H1 (cell line): ENCODE data around the gene RPTOR. TPM values are rescaled to one million over a fixed set of nuclear protein-coding genes. Genes with fewer than 3 reads are reported as not detected.

ENCODE experiments used
- CTCF ChIA-PET: fragments of 300-600 bp; sonication (Branson Sonifier 250); formaldehyde crosslinking; loops from one replicate; lab custom pipeline; 2021; ENCODE audit not compliant: partially characterized antibody; lab: Charles Lee
- POLR2A ChIA-PET: fragments of 300-600 bp; sonication (Branson Sonifier 250); formaldehyde crosslinking; loops from one replicate; lab custom pipeline; 2021; ENCODE audit warnings: inconsistent platforms; ENCODE audit not compliant: partially characterized antibody; lab: Charles Lee
- DNase-seq, 2 experiments: peaks; one replicate each; pipeline versions ENCODE4 v3.0.0 to v3.0.0-alpha.2; 2010 to 2022; ENCODE audit warnings: low spot score in 2 of 2, low read depth in 1 of 2, mixed read lengths in 1 of 2
- FAIRE-seq: peaks from 2 replicates; lab custom pipeline; 2011; peaks lifted over from hg19 to GRCh38; lab: Jason Lieb, UNC
- H2AFZ ChIP-seq: 2 replicates; pipeline ENCODE4 v1.8.1; 2012; ENCODE audit warnings: low read length, inconsistent platforms
- H2AK5ac ChIP-seq: 2 replicates; pipeline ENCODE4 v1.6.1; 2013; ENCODE audit warnings: low read depth, low read length
- H2BK120ac ChIP-seq: replicated peaks from 2 replicates; pipeline ENCODE3; 2013; ENCODE audit warnings: low read depth, low read length, inconsistent platforms
- H2BK12ac ChIP-seq: 2 replicates; pipeline ENCODE4 v1.6.1; 2013; ENCODE audit warnings: low read depth, low read length
- H2BK15ac ChIP-seq: 2 replicates; pipeline ENCODE4 v1.6.1; 2013; ENCODE audit warnings: low read length
- H2BK20ac ChIP-seq: 2 replicates; pipeline ENCODE4 v1.6.1; 2013; ENCODE audit warnings: low read length
- H2BK5ac ChIP-seq: 2 replicates; pipeline ENCODE4 v1.6.1; 2013; ENCODE audit warnings: low read depth, low read length
- H3K14ac ChIP-seq: 2 replicates; pipeline ENCODE4 v1.6.1; 2013; ENCODE audit warnings: inconsistent platforms; ENCODE audit not compliant: insufficient read length
- H3K18ac ChIP-seq: 2 replicates; pipeline ENCODE4 v1.6.1; 2013; ENCODE audit warnings: low read length; ENCODE audit errors: extremely low read depth
- H3K23ac ChIP-seq: 2 replicates; pipeline ENCODE4 v1.6.1; 2013; ENCODE audit warnings: inconsistent platforms; ENCODE audit not compliant: insufficient read length
- H3K23me2 ChIP-seq: 2 replicates; pipeline ENCODE4 v1.6.1; 2013; ENCODE audit warnings: low read depth, low read length
- H3K27ac ChIP-seq: 2 replicates; pipeline ENCODE4 v1.6.1; 2011; ENCODE audit warnings: low read depth, low read length, inconsistent platforms
- H3K27me3 ChIP-seq, 4 experiments: replicated peaks in 1 of 4; 1 replicate in 1 of 4; 2 replicates in 3 of 4; pipeline versions ENCODE4 v1.6.1 to v1.8.1; 2011 to 2013; ENCODE audit warnings: low read length in 3 of 4, mild to moderate bottlenecking in 3 of 4, inconsistent platforms in 2 of 4, mixed read lengths in 2 of 4, moderate library complexity in 1 of 4; ENCODE audit not compliant: control insufficient read depth in 3 of 4, insufficient read depth in 3 of 4; ENCODE audit errors: extremely low read depth in 1 of 4
- H3K36me3 ChIP-seq, 4 experiments: 2 replicates each; pipeline versions ENCODE4 v1.6.1 to v1.8.1; 2011 to 2013; ENCODE audit warnings: mild to moderate bottlenecking in 4 of 4, low read length in 3 of 4, moderate library complexity in 2 of 4, control low read depth in 1 of 4, inconsistent platforms in 1 of 4; ENCODE audit not compliant: insufficient read depth in 4 of 4, control insufficient read depth in 2 of 4
- H3K4ac ChIP-seq: replicated peaks from 2 replicates; pipeline ENCODE3; 2013; ENCODE audit warnings: low read length, low read depth, mixed read lengths, inconsistent platforms; ENCODE audit not compliant: insufficient read length
- H3K4me1 ChIP-seq, 4 experiments: replicated peaks in 1 of 4; 1 replicate in 1 of 4; 2 replicates in 3 of 4; pipeline versions ENCODE4 v1.6.1 to v1.8.1; 2011 to 2013; ENCODE audit warnings: low read length in 3 of 4, inconsistent platforms in 2 of 4, mixed read lengths in 1 of 4; ENCODE audit not compliant: insufficient read depth in 4 of 4, control insufficient read depth in 3 of 4
- H3K4me2 ChIP-seq, 2 experiments: 2 replicates each; pipeline versions ENCODE4 v1.6.1 to v1.8.1; 2011 to 2013; ENCODE audit warnings: low read depth in 2 of 2, low read length in 2 of 2, control low read depth in 1 of 2, inconsistent platforms in 1 of 2, mild to moderate bottlenecking in 1 of 2; ENCODE audit not compliant: insufficient read depth in 1 of 2
- H3K4me3 ChIP-seq, 4 experiments: fragments of 200-600, 300-600 bp in 1 of 4; sonication (generic), shearing (Covaris generic), sonication (Bioruptor Twin) in 1 of 4; 2 replicates each; pipeline versions ENCODE4 v1.5.1 to v1.8.1; 2011 to 2016; ENCODE audit warnings: low read length in 4 of 4, low read depth in 3 of 4, control low read depth in 2 of 4, inconsistent platforms in 2 of 4, mild to moderate bottlenecking in 2 of 4, mixed read lengths in 1 of 4, moderate library complexity in 1 of 4; ENCODE audit not compliant: insufficient read depth in 2 of 4; ENCODE audit errors: extremely low read depth in 1 of 4
- H3K56ac ChIP-seq: replicated peaks from 2 replicates; pipeline ENCODE3; 2013; ENCODE audit warnings: low read depth, mild to moderate bottlenecking, mixed read lengths, low read length, inconsistent platforms; ENCODE audit not compliant: insufficient read length
- H3K79me1 ChIP-seq: 2 replicates; pipeline ENCODE4 v1.6.1; 2013; ENCODE audit warnings: low read depth, low read length, control low read depth
- H3K79me2 ChIP-seq, 2 experiments: 2 replicates each; pipeline versions ENCODE4 v1.6.1 to v1.8.1; 2012 to 2013; ENCODE audit warnings: low read length in 2 of 2, mild to moderate bottlenecking in 2 of 2, inconsistent platforms in 1 of 2; ENCODE audit not compliant: insufficient read depth in 2 of 2, control insufficient read depth in 1 of 2
- H3K9ac ChIP-seq, 4 experiments: replicated peaks in 1 of 4; 1 replicate in 1 of 4; 2 replicates in 3 of 4; pipeline versions ENCODE4 v1.6.1 to v1.8.1; 2011 to 2013; ENCODE audit warnings: low read depth in 3 of 4, low read length in 3 of 4, control low read depth in 2 of 4, mild to moderate bottlenecking in 2 of 4, moderate library complexity in 2 of 4, inconsistent platforms in 1 of 4; ENCODE audit errors: extremely low read depth in 1 of 4
- H3K9me3 ChIP-seq, 2 experiments: 2 replicates each; pipeline versions ENCODE4 v1.6.1 to v1.8.1; 2012 to 2013; ENCODE audit warnings: mild to moderate bottlenecking in 2 of 2, moderate library complexity in 2 of 2, control low read depth in 1 of 2, inconsistent platforms in 1 of 2, low read depth in 1 of 2, low read length in 1 of 2, mixed read lengths in 1 of 2; ENCODE audit not compliant: insufficient read depth in 2 of 2
- H4K20me1 ChIP-seq, 2 experiments: replicated peaks in 1 of 2; 2 replicates each; pipeline versions ENCODE3 to v1.8.1; 2011 to 2013; ENCODE audit warnings: inconsistent platforms in 2 of 2, low read length in 2 of 2, mild to moderate bottlenecking in 1 of 2; ENCODE audit not compliant: insufficient read depth in 2 of 2, control insufficient read depth in 1 of 2
- H4K5ac ChIP-seq: 2 replicates; pipeline ENCODE4 v1.6.1; 2013; ENCODE audit warnings: low read length, low read depth, mixed read lengths, inconsistent platforms; ENCODE audit not compliant: insufficient read length
- H4K8ac ChIP-seq: 2 replicates; pipeline ENCODE4 v1.8.0; 2013; ENCODE audit warnings: mild to moderate bottlenecking, moderate library complexity, low read length, inconsistent platforms; ENCODE audit not compliant: insufficient read depth; ENCODE audit errors: extremely low read depth
- H4K91ac ChIP-seq: replicated peaks from 2 replicates; pipeline ENCODE3; 2013; ENCODE audit warnings: low read length, mixed read lengths, inconsistent platforms; ENCODE audit not compliant: insufficient read length
- KDM1A ChIP-seq: fragments of 200-600, 300-600 bp; sonication (generic); IDR thresholded peaks from 2 replicates; pipeline ENCODE4 v1.7.1; 2016; ENCODE audit warnings: mild to moderate bottlenecking, low read length, borderline replicate concordance
- RFX5 ChIP-seq: IDR thresholded peaks from 2 replicates; pipeline ENCODE4 v1.6.1; 2011; ENCODE audit warnings: low read depth, low read length, improper control_type of control experiment, borderline replicate concordance
- WGBS, 2 experiments: shearing (Covaris generic) in 1 of 2; methylation state at CpG; one replicate each; pipeline versions ENCODE4 v1.1.6 to v1.1.7; 2013 to 2015; ENCODE audit warnings: low lambda C conversion rate in 2 of 2, mixed read lengths in 2 of 2, inconsistent platforms in 1 of 2, low coverage in 1 of 2, missing lambda C conversion rate in 1 of 2; ENCODE audit not compliant: insufficient replicate concordance in 2 of 2, insufficient coverage in 1 of 2, insufficient read length in 1 of 2; ENCODE audit errors: extremely low coverage in 1 of 2, missing lambda C conversion rate in 1 of 2; 5-methylcytosine and 5-hydroxymethylcytosine counted together
- polyA plus RNA-seq, 7 experiments: library from polyadenylated mRNA; depleted of rRNA in 3 of 7; stranded (reverse) in 5 of 7; unstranded in 2 of 7; fragments of >200 nt in 5 of 7; fragments of 200-250 nt in 2 of 7; gene quantifications; 1 replicate in 5 of 7; 2 replicates in 1 of 7; 4 replicates in 1 of 7; pipeline versions ENCODE4 v1.2.1 to v1.2.3, GENCODE V29; 2011 to 2013; ENCODE audit warnings: missing spikeins in 2 of 7, mixed read lengths in 2 of 7
- total RNA-seq: library from RNA; stranded (reverse); fragmentation: NEBNext Ultra II Directional; extraction: Animal tissue kit (Norgen Biotek cat#: 25700); gene quantifications from 2 replicates; pipeline ENCODE4 v1.2.1, GENCODE V29; 2021

Gene RPTOR
- total and polyA plus RNA-seq, 2 of the 8 experiments (the other 6 are each of a cell fraction or from before 2014, with no cell fraction given), result 6.9 to 28.7 TPM

GRCh38 chr17:81009136-81009535, 464.5 kb downstream of the RPTOR start:
- ChIA-PET CTCF (interaction anchor here (1.0 to 4.6 kb wide), 3 partner anchors 10 to 15 kb away, joined by 3 to 29 read pairs (median 3); no protein-coding TSS in a partner anchor), POLR2A (interaction anchor here (1.1 to 2.1 kb wide), 2 partner anchors 10 to 26 kb away, joined by 4 to 6 read pairs; partner anchors contain the start of gene BAIAP2)
- no peak overlapping the region for H3K14ac ChIP-seq
- H3K79me2 ChIP-seq, result no peaks in the 10 kb centered on the region
- H2AK5ac ChIP-seq, result no peak overlapping the region
- FAIRE-seq (no peak), DNase-seq (no peak)
- peaks cover 0 to 4% (median 0%) of the 10 kb centered on the region in 4 experiments; a peak in 1 of 7 replicates for H3K4me1 ChIP-seq
- H2BK15ac ChIP-seq, result no peak overlapping the region
- H2BK12ac ChIP-seq, result no peak overlapping the region
- H3K56ac ChIP-seq, result no peak overlapping the region
- no peak overlapping the region for H3K27ac ChIP-seq
- no peak overlapping the region for H3K4me2 ChIP-seq
- H3K79me1 ChIP-seq, result no peaks in the 10 kb centered on the region
- H2BK120ac ChIP-seq, result no peak overlapping the region
- peaks cover 7 to 12% (median 9%) of the 10 kb centered on the region in 4 experiments; a peak in 6 of 7 replicates for H3K27me3 ChIP-seq
- no peak overlapping the region for H2BK20ac ChIP-seq
- peaks cover 0 to 2% of the 10 kb centered on the region in 2 experiments for H4K20me1 ChIP-seq
- no peak overlapping the region for H2BK5ac ChIP-seq
- H3K23ac ChIP-seq, result no peak overlapping the region
- no peak overlapping the region for H3K4ac ChIP-seq
- H4K5ac ChIP-seq, result no peak overlapping the region
- peak overlapping the region; percentile 71; the same call in 1 of the 2 replicates for H4K8ac ChIP-seq
- no peak overlapping the region for H4K91ac ChIP-seq
- H3K4me3 ChIP-seq, result no peak overlapping the region
- 92% methylated on average over 13 of the region's 14 CpGs; no CpG with 5 or more reads in 1 of the 2 experiments for WGBS, 2 experiments
- peaks cover 2% of the 10 kb centered on the region; the same call in 1 of the 2 replicates for H3K23me2 ChIP-seq
- H3K9me3 ChIP-seq, result peaks cover 9 to 12% of the 10 kb centered on the region in 2 experiments
- H3K9ac ChIP-seq, result no peak overlapping the region
- TF ChIP-seq KDM1A, result no peak
- no peak for TF ChIP-seq RFX5
- TF ChIP-seq, all 59 proteins: peak for 0
- no peak overlapping the region for H3K18ac ChIP-seq
- no peak overlapping the region for H2AFZ ChIP-seq
- no peaks in the 10 kb centered on the region for H3K36me3 ChIP-seq
